ENCODE measurements around the gene KCNE4.

DNA sequence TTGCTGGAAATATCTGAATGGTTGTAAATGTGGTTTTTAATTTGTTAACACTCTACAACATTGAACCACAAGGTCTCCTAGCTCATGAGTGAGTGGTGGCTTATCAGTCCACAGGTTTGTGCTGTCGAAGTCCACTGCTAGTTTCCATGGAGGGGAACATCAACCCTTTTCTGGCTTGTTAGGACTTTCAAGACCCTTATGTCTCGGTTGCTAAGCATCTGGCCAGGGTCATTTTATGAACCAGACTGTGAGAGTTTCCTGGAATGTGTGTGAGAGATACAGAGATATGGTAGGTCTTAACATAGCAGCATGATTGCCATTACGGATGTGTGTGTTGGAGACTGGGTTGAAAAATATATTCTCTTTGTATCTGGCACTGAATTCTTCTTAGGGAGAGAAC is 36.9 kb downstream of the KCNE4 start:
- TF ChIP-seq, protein P1, sequence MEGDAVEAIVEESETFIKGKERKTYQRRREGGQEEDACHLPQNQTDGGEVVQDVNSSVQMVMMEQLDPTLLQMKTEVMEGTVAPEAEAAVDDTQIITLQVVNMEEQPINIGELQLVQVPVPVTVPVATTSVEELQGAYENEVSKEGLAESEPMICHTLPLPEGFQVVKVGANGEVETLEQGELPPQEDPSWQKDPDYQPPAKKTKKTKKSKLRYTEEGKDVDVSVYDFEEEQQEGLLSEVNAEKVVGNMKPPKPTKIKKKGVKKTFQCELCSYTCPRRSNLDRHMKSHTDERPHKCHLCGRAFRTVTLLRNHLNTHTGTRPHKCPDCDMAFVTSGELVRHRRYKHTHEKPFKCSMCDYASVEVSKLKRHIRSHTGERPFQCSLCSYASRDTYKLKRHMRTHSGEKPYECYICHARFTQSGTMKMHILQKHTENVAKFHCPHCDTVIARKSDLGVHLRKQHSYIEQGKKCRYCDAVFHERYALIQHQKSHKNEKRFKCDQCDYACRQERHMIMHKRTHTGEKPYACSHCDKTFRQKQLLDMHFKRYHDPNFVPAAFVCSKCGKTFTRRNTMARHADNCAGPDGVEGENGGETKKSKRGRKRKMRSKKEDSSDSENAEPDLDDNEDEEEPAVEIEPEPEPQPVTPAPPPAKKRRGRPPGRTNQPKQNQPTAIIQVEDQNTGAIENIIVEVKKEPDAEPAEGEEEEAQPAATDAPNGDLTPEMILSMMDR (IDR thresholded peaks at IDR 0.05) = no peak
- TF ChIP-seq EZH2 (IDR thresholded peaks at IDR 0.05; ENCODE audit: borderline replicate concordance, insufficient read depth, low read depth, low read length, poor library complexity, severe bottlenecking) = no peak
